WTC11 (cell line): Measurements from ENCODE around the gene PLEKHA5. TPM values are rescaled to one million over a fixed set of nuclear protein-coding genes. Genes with fewer than 3 reads are reported as not detected.

ENCODE experiments used
- ATAC-seq: fragments of 200-7000 bp; cut with Tn5 transposase; 2 replicates; pipeline ENCODE4 v1.10.0; 2021; ENCODE audit warnings: mild to moderate bottlenecking, moderate library complexity
- CTCF ChIA-PET: fragments of 300-600 bp; sonication (Branson Sonifier 250); formaldehyde crosslinking; loops from one replicate; lab custom pipeline; 2021; ENCODE audit warnings: antibody characterized with exemption; lab: Charles Lee
- POLR2A ChIA-PET: fragments of 350-600 bp; sonication (Branson Sonifier 250); formaldehyde crosslinking; loops from one replicate; lab custom pipeline; 2021; ENCODE audit warnings: antibody characterized with exemption; lab: Charles Lee
- DNase-seq: peaks from one replicate; pipeline ENCODE4 v3.0.0; 2021; ENCODE audit warnings: low spot score
- H3K27ac Mint-ChIP-seq: 2 replicates; pipeline ENCODE4 v1.8.0; 2021; ENCODE audit warnings: mixed read lengths
- H3K27me3 Mint-ChIP-seq: 2 replicates; pipeline ENCODE4 v1.8.0; 2021; ENCODE audit warnings: low read depth, mild to moderate bottlenecking, moderate library complexity, mixed read lengths
- H3K36me3 Mint-ChIP-seq: 2 replicates; pipeline ENCODE4 v1.8.0; 2021; ENCODE audit warnings: mixed read lengths
- H3K4me1 Mint-ChIP-seq: 2 replicates; pipeline ENCODE4 v1.8.0; 2022; ENCODE audit warnings: mixed read lengths
- H3K4me3 Mint-ChIP-seq: 2 replicates; pipeline ENCODE4 v1.8.0; 2021; ENCODE audit warnings: mild to moderate bottlenecking, moderate library complexity, mixed read lengths
- H3K9me3 Mint-ChIP-seq: 2 replicates; pipeline ENCODE4 v1.8.0; 2021; ENCODE audit warnings: mixed read lengths
- ELF4 ChIP-seq: sonication (generic); formaldehyde crosslinking; IDR thresholded peaks from 2 replicates; pipeline ENCODE4 v1.8.1; 2022; ENCODE audit warnings: low read depth, mild to moderate bottlenecking, moderate library complexity, missing genetic modification reagents
- ETV6 ChIP-seq: sonication (generic); formaldehyde crosslinking; IDR thresholded peaks from 2 replicates; pipeline ENCODE4 v1.8.1; 2022; ENCODE audit warnings: mild to moderate bottlenecking, missing genetic modification reagents
- FOXJ3 ChIP-seq: sonication (generic); formaldehyde crosslinking; IDR thresholded peaks from 2 replicates; pipeline ENCODE4 v1.9.0; 2021; ENCODE audit warnings: missing genetic modification reagents, mild to moderate bottlenecking, borderline replicate concordance
- FOXP1 ChIP-seq: sonication (generic); formaldehyde crosslinking; IDR thresholded peaks from 2 replicates; pipeline ENCODE4 v1.8.0; 2022; ENCODE audit warnings: missing genetic modification reagents, mild to moderate bottlenecking, moderate library complexity, borderline replicate concordance
- HMGA2 ChIP-seq: fragments of 250-450 bp; sonication (Bioruptor Pico); IDR thresholded peaks from 2 replicates; pipeline ENCODE4 v1.4.0; 2021; ENCODE audit warnings: mild to moderate bottlenecking, moderate library complexity
- MYBL2 ChIP-seq: sonication (generic); formaldehyde crosslinking; IDR thresholded peaks from 2 replicates; pipeline ENCODE4 v1.8.1; 2023; ENCODE audit warnings: mild to moderate bottlenecking, moderate library complexity, missing genetic modification reagents
- NFE2L1 ChIP-seq: sonication (generic); formaldehyde crosslinking; IDR thresholded peaks from 2 replicates; pipeline ENCODE4 v1.8.1; 2023; ENCODE audit warnings: missing genetic modification reagents
- NR2C2 ChIP-seq: sonication (generic); formaldehyde crosslinking; IDR thresholded peaks from 2 replicates; pipeline ENCODE4 v1.8.0; 2022; ENCODE audit warnings: mild to moderate bottlenecking, missing genetic modification reagents
- OVOL2 ChIP-seq: fragments of 250-450 bp; sonication (Bioruptor Pico); IDR thresholded peaks from 2 replicates; pipeline ENCODE4 v1.9.0; 2021; ENCODE audit warnings: mild to moderate bottlenecking, borderline replicate concordance
- PRRX2 ChIP-seq: fragments of 250-450 bp; sonication (Bioruptor Pico); IDR thresholded peaks from 2 replicates; pipeline ENCODE4 v1.8.0; 2021; ENCODE audit warnings: mild to moderate bottlenecking
- RORB ChIP-seq: fragments of 250-450 bp; sonication (Bioruptor Pico); IDR thresholded peaks from 2 replicates; pipeline ENCODE4 v1.9.0; 2021; ENCODE audit warnings: mild to moderate bottlenecking
- SP1 ChIP-seq: sonication (generic); formaldehyde crosslinking; conservative IDR thresholded peaks from 2 replicates; pipeline ENCODE4 v1.8.1; 2022; ENCODE audit warnings: missing genetic modification reagents
- ZNF232 ChIP-seq: sonication (generic); formaldehyde crosslinking; IDR thresholded peaks from 2 replicates; pipeline ENCODE4 v1.8.0; 2022; ENCODE audit warnings: mild to moderate bottlenecking, missing genetic modification reagents
- ZNF317 ChIP-seq: sonication (generic); formaldehyde crosslinking; IDR thresholded peaks from 2 replicates; pipeline ENCODE4 v1.8.1; 2023; ENCODE audit warnings: low read depth, mild to moderate bottlenecking, moderate library complexity, missing genetic modification reagents, borderline replicate concordance
- ZNF425 ChIP-seq: fragments of 250-450 bp; sonication (Bioruptor Pico); conservative IDR thresholded peaks from 2 replicates; pipeline ENCODE4 v1.9.0; 2021; ENCODE audit warnings: mild to moderate bottlenecking
- total RNA-seq: library from RNA; stranded (reverse); gene quantifications from 3 replicates; pipeline ENCODE4 v1.2.3, GENCODE V29; 2021
- TF ChIP-seq, protein P1 (sequence below): sonication (generic); formaldehyde crosslinking; IDR thresholded peaks from 2 replicates; pipeline ENCODE4 v1.8.0; 2022; ENCODE audit warnings: missing genetic modification reagents
- TF ChIP-seq, protein P2 (sequence below): fragments of 250-450 bp; sonication (Bioruptor Pico); IDR thresholded peaks from 2 replicates; pipeline ENCODE4 v1.9.0; 2021; ENCODE audit warnings: mild to moderate bottlenecking, borderline replicate concordance
- TF ChIP-seq, protein P3 (sequence below): sonication (generic); formaldehyde crosslinking; conservative IDR thresholded peaks from 2 replicates; pipeline ENCODE4 v1.8.1; 2022; ENCODE audit warnings: mild to moderate bottlenecking, missing genetic modification reagents
- TF ChIP-seq, protein P4 (sequence below): sonication (generic); formaldehyde crosslinking; IDR thresholded peaks from 2 replicates; pipeline ENCODE4 v1.8.1; 2022; ENCODE audit warnings: mild to moderate bottlenecking, moderate library complexity, missing genetic modification reagents

PLEKHA5 gene
- total RNA-seq, 1 experiment from 2014 or later = 61.1 TPM

- H3K9me3 Mint-ChIP-seq = no peaks in the 10 kb centered on the region
- H3K4me3 Mint-ChIP-seq = no peak overlapping the region
- H3K27me3 Mint-ChIP-seq = no peaks in the 10 kb centered on the region
- peak overlapping the region; percentile 65 for H3K27ac Mint-ChIP-seq
- POLR2A ChIA-PET = no interaction called here
- H3K36me3 Mint-ChIP-seq = no peaks in the 10 kb centered on the region
- DNase-seq (no peak), ATAC-seq (no peak)
- CTCF ChIA-PET = no interaction called here
- TF ChIP-seq OVOL2 (CRISPR knock-in tag) (no peak), HMGA2 (no peak), NR2C2 (CRISPR knock-in tag) (no peak), RORB (CRISPR knock-in tag) (no peak), MYBL2 (CRISPR knock-in tag) (no peak), ZNF317 (CRISPR knock-in tag) (no peak), SP1 (CRISPR knock-in tag) (no peak), ELF4 (CRISPR knock-in tag) (no peak), FOXJ3 (CRISPR knock-in tag) (no peak)
- TF ChIP-seq, protein P1, sequence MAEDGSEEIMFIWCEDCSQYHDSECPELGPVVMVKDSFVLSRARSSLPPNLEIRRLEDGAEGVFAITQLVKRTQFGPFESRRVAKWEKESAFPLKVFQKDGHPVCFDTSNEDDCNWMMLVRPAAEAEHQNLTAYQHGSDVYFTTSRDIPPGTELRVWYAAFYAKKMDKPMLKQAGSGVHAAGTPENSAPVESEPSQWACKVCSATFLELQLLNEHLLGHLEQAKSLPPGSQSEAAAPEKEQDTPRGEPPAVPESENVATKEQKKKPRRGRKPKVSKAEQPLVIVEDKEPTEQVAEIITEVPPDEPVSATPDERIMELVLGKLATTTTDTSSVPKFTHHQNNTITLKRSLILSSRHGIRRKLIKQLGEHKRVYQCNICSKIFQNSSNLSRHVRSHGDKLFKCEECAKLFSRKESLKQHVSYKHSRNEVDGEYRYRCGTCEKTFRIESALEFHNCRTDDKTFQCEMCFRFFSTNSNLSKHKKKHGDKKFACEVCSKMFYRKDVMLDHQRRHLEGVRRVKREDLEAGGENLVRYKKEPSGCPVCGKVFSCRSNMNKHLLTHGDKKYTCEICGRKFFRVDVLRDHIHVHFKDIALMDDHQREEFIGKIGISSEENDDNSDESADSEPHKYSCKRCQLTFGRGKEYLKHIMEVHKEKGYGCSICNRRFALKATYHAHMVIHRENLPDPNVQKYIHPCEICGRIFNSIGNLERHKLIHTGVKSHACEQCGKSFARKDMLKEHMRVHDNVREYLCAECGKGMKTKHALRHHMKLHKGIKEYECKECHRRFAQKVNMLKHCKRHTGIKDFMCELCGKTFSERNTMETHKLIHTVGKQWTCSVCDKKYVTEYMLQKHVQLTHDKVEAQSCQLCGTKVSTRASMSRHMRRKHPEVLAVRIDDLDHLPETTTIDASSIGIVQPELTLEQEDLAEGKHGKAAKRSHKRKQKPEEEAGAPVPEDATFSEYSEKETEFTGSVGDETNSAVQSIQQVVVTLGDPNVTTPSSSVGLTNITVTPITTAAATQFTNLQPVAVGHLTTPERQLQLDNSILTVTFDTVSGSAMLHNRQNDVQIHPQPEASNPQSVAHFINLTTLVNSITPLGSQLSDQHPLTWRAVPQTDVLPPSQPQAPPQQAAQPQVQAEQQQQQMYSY = no peak
- TF ChIP-seq, protein P2, sequence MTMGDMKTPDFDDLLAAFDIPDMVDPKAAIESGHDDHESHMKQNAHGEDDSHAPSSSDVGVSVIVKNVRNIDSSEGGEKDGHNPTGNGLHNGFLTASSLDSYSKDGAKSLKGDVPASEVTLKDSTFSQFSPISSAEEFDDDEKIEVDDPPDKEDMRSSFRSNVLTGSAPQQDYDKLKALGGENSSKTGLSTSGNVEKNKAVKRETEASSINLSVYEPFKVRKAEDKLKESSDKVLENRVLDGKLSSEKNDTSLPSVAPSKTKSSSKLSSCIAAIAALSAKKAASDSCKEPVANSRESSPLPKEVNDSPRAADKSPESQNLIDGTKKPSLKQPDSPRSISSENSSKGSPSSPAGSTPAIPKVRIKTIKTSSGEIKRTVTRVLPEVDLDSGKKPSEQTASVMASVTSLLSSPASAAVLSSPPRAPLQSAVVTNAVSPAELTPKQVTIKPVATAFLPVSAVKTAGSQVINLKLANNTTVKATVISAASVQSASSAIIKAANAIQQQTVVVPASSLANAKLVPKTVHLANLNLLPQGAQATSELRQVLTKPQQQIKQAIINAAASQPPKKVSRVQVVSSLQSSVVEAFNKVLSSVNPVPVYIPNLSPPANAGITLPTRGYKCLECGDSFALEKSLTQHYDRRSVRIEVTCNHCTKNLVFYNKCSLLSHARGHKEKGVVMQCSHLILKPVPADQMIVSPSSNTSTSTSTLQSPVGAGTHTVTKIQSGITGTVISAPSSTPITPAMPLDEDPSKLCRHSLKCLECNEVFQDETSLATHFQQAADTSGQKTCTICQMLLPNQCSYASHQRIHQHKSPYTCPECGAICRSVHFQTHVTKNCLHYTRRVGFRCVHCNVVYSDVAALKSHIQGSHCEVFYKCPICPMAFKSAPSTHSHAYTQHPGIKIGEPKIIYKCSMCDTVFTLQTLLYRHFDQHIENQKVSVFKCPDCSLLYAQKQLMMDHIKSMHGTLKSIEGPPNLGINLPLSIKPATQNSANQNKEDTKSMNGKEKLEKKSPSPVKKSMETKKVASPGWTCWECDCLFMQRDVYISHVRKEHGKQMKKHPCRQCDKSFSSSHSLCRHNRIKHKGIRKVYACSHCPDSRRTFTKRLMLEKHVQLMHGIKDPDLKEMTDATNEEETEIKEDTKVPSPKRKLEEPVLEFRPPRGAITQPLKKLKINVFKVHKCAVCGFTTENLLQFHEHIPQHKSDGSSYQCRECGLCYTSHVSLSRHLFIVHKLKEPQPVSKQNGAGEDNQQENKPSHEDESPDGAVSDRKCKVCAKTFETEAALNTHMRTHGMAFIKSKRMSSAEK = no peak
- H3K4me1 Mint-ChIP-seq = peaks cover 71% of the 10 kb centered on the region
These were observed 60.0 kb downstream of the PLEKHA5 start for GRCh38 chr12:19189522-19189921.

DNA sequence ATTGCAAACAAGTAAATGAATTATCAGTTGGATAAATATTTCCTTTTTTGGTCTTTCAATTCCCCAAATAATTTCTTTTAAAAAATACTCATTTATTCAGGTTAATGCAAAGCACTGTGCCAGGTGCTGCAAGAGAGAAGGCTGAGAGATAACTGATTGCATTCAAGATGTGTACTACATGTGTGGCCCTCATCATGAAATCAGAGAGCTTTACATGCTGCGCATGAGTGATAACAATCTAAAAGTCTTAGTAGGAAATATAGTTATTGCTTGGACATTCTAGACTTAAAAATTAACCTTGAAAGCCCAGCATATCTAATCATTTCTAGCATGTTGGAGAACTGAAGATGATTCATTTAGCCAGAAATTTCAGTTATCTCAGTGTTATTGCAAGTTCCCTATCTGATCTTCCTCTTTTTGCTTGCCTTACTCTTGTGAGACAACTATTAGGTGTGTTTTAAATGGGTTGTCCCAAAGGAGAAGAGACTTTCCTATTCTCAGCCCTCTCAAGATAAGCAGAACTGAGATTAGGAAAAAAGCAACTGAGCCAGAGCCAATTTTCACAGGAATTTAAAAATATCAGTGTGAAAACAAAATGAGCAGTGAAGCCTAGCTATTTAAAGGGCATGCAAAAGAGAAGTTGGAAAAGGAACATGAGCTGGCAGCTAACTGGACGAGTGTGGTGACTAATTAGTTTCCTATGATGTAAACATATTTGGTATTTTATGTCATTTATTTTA, 60.9 kb downstream of the PLEKHA5 start:
- H3K4me1 Mint-ChIP-seq = peaks cover 66% of the 10 kb centered on the region
- peak overlapping the region; percentile 16; the same call in 1 of the 2 replicates for H3K27ac Mint-ChIP-seq
- CTCF ChIA-PET = no interaction called here
- no peaks in the 10 kb centered on the region for H3K36me3 Mint-ChIP-seq
- no peak overlapping the region for H3K4me3 Mint-ChIP-seq
- no peak for ATAC-seq
- no peaks in the 10 kb centered on the region for H3K9me3 Mint-ChIP-seq
- TF ChIP-seq FOXP1 (CRISPR knock-in tag) (no peak), NFE2L1 (no peak), PRRX2 (CRISPR knock-in tag) (no peak), ETV6 (CRISPR knock-in tag) (no peak), ZNF232 (no peak), ZNF425 (CRISPR knock-in tag) (no peak)
- TF ChIP-seq, protein P3, sequence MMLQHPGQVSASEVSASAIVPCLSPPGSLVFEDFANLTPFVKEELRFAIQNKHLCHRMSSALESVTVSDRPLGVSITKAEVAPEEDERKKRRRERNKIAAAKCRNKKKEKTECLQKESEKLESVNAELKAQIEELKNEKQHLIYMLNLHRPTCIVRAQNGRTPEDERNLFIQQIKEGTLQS = no peak
- TF ChIP-seq, protein P4, sequence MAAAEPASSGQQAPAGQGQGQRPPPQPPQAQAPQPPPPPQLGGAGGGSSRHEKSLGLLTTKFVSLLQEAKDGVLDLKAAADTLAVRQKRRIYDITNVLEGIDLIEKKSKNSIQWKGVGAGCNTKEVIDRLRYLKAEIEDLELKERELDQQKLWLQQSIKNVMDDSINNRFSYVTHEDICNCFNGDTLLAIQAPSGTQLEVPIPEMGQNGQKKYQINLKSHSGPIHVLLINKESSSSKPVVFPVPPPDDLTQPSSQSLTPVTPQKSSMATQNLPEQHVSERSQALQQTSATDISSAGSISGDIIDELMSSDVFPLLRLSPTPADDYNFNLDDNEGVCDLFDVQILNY (CRISPR knock-in tag) = no peak
- H3K27me3 Mint-ChIP-seq = no peaks in the 10 kb centered on the region
- POLR2A ChIA-PET = interaction anchor here (0.5 to 1.4 kb wide), 2 partner anchors 9 to 32 kb away, joined by 3 read pairs; no protein-coding TSS in a partner anchor
- no peak for DNase-seq
